BE2C (cell line): ENCODE measurements around the gene GHRH.

ENCODE experiments used
- DNase-seq: peaks from one replicate; pipeline ENCODE4 v3.0.0-alpha.2; 2020
- H3K27me3 ChIP-seq: fragments of 250-450 bp; sonication (Bioruptor Pico); 2 replicates; pipeline ENCODE4 v1.5.1; 2020; ENCODE audit warnings: mild to moderate bottlenecking
- H3K36me3 ChIP-seq: fragments of 250-450 bp; sonication (Bioruptor Pico); 2 replicates; pipeline ENCODE4 v1.5.1; 2020; ENCODE audit warnings: mild to moderate bottlenecking
- H3K4me1 ChIP-seq: fragments of 250-450 bp; sonication (Bioruptor Pico); 2 replicates; pipeline ENCODE4 v1.5.1; 2020
- H3K4me3 ChIP-seq: 2 replicates; pipeline ENCODE4 v1.5.1; 2011; ENCODE audit warnings: low read depth, low read length
- H3K9me3 ChIP-seq: fragments of 250-450 bp; sonication (Bioruptor Pico); 2 replicates; pipeline ENCODE4 v1.5.1; 2020
- CTCF ChIP-seq: IDR thresholded peaks from 2 replicates; pipeline ENCODE4 v1.5.1; 2012; ENCODE audit warnings: mild to moderate bottlenecking, low read depth, low read length

Gene GHRH

GRCh38 chr20:37231947-37232630, 29.5 kb downstream of the GHRH start:
- no peak for TF ChIP-seq CTCF
- Histone ChIP-seq H3K9me3 (no peaks in the 10 kb centered on the region), H3K27me3 (no peaks in the 10 kb centered on the region), H3K4me3 (no peak overlapping the region), H3K36me3 (peaks cover 60% of the 10 kb centered on the region), H3K4me1 (peaks cover 40% of the 10 kb centered on the region)
- DNase-seq: peak; percentile 84

GRCh38 chr20:37230200-37230599, 31.4 kb downstream of the GHRH start:
- no peak for TF ChIP-seq CTCF
- H3K27me3 ChIP-seq: no peaks in the 10 kb centered on the region
- H3K9me3 ChIP-seq: no peaks in the 10 kb centered on the region
- H3K4me1 ChIP-seq: peaks cover 23% of the 10 kb centered on the region
- peaks cover 68% of the 10 kb centered on the region for H3K36me3 ChIP-seq
- DNase-seq: no peak
- H3K4me3 ChIP-seq: no peak overlapping the region

- Histone ChIP-seq H3K36me3 (peaks cover 76% of the 10 kb centered on the region), H3K4me1 (peaks cover 22% of the 10 kb centered on the region), H3K4me3 (no peak overlapping the region), H3K27me3 (no peaks in the 10 kb centered on the region), H3K9me3 (no peaks in the 10 kb centered on the region)
- no peak for TF ChIP-seq CTCF
- no peak for DNase-seq
These were observed 32.3 kb downstream of the GHRH start for GRCh38 chr20:37229357-37229756.

- Histone ChIP-seq H3K27me3 (no peaks in the 10 kb centered on the region), H3K4me3 (no peak overlapping the region), H3K4me1 (peaks cover 23% of the 10 kb centered on the region), H3K36me3 (peaks cover 83% of the 10 kb centered on the region), H3K9me3 (no peaks in the 10 kb centered on the region)
- no peak for DNase-seq
- TF ChIP-seq CTCF: no peak
These were observed 33.0 kb downstream of the GHRH start for GRCh38 chr20:37228656-37229055.

- H3K27me3 ChIP-seq: no peaks in the 10 kb centered on the region
- peaks cover 17% of the 10 kb centered on the region for H3K4me1 ChIP-seq
- no peak overlapping the region for H3K4me3 ChIP-seq
- no peak for DNase-seq
- no peak for TF ChIP-seq CTCF
- H3K36me3 ChIP-seq: peaks cover 88% of the 10 kb centered on the region
- H3K9me3 ChIP-seq: no peaks in the 10 kb centered on the region
These were observed 33.5 kb downstream of the GHRH start for GRCh38 chr20:37228082-37228481.

GRCh38 chr20:37226889-37227288, 34.7 kb downstream of the GHRH start:
- Histone ChIP-seq H3K4me1 (peaks cover 9% of the 10 kb centered on the region), H3K9me3 (no peaks in the 10 kb centered on the region), H3K36me3 (peaks cover 91% of the 10 kb centered on the region), H3K27me3 (no peaks in the 10 kb centered on the region), H3K4me3 (no peak overlapping the region)
- no peak for TF ChIP-seq CTCF
- DNase-seq: no peak
